ENCODE data around the gene WDR45B.
A peak's percentile ranks its signal among the peaks of the same experiment; 100 is the strongest.

Gene WDR45B

DNA sequence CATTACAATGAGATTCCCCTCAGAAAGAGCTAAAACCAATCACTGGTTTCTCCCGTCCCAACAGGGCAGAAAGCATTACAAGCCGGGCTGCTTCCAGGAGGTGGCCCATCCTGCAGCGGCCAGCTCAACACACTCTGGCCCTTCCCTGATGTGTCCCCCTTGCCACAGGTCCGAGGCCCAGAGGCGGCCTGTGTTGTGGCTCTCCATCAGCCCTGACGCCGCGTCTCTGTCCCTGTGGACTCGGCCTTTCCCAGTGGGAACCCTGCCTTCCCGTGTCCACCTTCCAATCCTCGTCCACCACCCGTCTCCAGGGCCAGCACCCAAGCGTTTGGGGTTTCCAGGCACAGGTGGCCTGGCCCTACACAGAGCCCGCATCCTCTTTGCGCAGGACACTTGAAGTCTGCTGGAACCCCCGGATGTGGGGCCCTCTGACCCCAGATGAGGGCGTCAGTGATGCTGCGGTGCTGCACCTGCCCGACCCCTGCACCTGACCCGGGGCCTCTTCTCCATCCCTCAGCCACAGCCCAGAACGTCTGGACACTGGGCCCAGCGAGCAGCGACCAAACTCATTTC, 29.2 kb upstream of the WDR45B start:
- DNase-seq (ENCODE audit: low read depth) = no peak

DNA sequence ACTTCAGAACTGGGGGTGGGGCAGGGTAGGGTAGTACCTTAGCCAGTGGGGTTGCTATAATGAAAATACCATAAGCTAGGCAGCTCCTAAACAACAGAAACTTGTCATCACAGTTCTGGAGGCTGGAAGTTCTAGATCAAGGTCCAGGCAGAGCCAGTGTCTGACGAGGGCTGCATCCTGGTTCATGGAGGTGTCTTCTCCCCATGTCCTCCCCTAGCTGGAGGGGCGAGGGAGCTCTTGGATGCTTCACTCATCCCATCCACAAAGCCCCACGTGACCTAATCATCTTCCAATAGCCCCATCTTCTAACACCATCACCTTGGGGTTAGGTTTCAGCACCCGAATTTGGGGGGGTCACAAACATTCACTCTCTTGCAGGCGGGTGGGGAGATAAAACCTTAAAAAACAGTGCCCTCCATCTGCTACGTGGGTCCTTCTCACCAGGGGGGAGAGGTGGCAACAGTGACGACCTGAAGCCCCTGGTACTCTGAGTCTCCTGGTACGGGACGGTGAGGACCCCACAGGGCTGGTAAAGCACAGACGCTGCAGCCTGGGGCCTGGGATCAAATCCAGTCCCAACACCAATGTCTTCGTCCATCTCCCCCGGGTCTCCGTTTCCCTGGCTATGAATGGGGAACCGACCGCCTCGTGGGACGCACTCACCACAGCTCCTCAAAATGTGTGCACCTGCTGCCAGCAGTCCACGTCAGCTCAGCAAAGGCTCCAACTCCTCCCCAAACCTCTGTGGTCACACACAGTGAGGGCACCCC, 27.4 kb upstream of the WDR45B start:
- DNase-seq (ENCODE audit: low read depth) = no peak

DNA sequence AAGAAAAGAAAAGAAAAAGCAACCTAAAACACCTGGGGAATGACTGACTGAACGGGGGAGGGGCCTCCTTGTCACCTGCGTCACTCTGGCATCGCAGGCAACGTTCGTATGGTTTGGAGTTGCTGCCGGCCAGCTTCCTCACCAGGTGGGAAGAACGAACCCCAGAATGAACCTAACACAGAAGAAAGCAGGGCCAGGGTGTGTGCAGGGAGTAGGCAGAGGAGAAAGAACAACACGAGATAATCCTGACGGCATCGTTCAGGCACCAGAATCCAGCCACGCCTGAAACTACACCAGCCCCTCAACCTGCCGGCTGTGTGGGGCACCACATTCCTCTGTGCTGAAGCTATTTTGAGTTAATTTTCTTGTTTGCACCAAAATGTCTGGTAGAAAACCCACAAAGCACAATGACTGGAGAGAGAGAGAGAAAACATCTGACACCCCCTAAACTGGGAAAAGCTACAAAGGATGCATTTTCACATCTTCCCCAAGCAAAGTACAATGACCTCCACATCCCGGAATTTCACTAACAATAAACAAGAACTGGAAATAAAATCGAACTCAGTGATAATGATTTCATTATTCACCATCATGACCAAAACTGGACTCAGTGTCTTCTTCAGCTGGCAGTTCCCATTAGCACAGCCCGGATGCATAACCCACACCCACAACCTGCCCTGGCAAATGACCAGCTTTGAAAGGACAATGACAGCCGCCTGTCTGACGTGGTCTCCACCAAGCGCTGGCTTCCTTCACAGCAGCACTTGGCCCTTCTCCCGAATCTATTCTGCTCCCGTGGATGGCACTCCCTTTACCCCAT, 26.6 kb upstream of the WDR45B start:
- no peak for DNase-seq (ENCODE audit: low read depth)

GRCh38 chr17:82670661-82671450, 22.6 kb upstream of the WDR45B start:
- no peak for DNase-seq (ENCODE audit: low read depth)

- DNase-seq (ENCODE audit: low read depth) = peak; percentile 56
Measured at GRCh38 chr17:82668631-82669099, 20.4 kb upstream of the WDR45B start.

DNA sequence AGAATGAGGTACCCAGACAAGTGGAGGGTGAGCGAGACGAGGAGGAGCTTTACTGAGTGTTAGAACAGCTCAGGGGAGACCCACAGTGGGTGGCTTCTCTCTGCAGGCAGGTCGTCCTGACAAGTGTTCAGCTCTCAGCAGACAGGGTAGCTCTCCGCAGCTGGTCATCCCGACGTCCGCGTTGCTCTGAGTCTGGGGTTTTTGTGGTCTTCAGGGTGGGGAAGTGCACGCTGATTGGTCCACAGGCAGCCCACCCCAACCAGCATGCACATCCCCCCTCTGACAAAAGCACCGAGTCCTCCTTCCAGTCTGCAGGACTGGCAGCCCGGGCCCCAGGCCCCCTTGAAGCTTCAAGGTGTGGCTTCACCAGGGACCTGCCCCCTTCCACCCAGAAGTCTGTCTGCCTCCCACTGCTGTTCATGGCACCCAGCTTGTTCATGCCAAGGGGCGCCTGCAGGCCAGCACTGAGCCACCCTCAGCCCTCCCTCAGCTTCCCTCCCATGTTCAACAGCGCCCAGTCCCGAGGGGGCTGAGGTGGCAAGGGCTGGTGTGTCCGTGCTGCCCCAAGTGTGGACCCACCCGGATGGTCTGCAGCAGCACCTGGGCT, 19.9 kb upstream of the WDR45B start:
- DNase-seq (ENCODE audit: low read depth) = no peak

- no peak for DNase-seq (ENCODE audit: low read depth)
Measured at GRCh38 chr17:82667668-82668000, 19.4 kb upstream of the WDR45B start.

DNA sequence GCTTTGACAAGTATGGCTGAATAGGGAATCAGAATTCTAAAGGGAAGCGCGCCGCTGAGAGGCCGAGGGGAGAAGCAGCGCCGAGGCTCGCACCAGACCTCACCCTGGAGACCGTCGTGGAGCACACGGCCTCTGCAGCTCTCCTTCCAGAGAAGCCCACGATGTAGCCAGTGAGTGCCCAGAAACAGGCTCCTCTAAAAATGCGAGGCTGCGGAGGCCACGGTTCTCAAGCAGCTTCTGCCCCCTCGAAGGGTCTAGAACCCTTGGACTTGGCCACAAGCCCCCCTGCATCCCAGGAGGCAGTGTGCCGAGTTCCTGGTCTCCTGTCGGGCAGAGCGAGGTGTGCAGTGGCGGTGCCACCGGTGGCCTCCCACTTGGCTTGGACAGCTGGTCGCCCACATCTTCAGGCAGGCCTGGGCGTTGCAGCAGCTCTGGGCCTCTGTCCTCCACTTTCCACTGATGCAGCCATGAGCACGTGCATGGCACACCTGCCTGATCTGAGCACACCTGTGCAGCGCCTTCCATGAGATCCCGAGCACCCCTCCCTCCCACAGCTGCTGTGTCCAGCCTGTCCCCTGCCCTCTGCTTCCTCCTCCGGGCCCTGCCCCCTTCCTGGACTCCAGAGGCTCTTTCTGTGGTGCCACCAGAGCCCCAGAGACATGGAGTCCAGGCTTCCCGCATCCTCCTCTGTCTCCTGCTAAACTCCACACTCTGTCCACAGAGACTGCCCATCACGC, 18.9 kb upstream of the WDR45B start:
- no peak for DNase-seq (ENCODE audit: low read depth)

GRCh38 chr17:82665891-82666290, 17.6 kb upstream of the WDR45B start:
- no peak for DNase-seq (ENCODE audit: low read depth)

- no peak for DNase-seq (ENCODE audit: low read depth)
Measured at GRCh38 chr17:82665217-82665616, 17.0 kb upstream of the WDR45B start.

GRCh38 chr17:82664701-82665182, 16.5 kb upstream of the WDR45B start:
- no peak for DNase-seq (ENCODE audit: low read depth)

GRCh38 chr17:82664276-82664575, 16.0 kb upstream of the WDR45B start:
- DNase-seq (ENCODE audit: low read depth) = no peak

- no peak for DNase-seq (ENCODE audit: low read depth)
Measured at GRCh38 chr17:82663381-82664275, 15.4 kb upstream of the WDR45B start.

- DNase-seq (ENCODE audit: low read depth) = no peak
Measured at GRCh38 chr17:82662711-82663261, 14.5 kb upstream of the WDR45B start.

DNA sequence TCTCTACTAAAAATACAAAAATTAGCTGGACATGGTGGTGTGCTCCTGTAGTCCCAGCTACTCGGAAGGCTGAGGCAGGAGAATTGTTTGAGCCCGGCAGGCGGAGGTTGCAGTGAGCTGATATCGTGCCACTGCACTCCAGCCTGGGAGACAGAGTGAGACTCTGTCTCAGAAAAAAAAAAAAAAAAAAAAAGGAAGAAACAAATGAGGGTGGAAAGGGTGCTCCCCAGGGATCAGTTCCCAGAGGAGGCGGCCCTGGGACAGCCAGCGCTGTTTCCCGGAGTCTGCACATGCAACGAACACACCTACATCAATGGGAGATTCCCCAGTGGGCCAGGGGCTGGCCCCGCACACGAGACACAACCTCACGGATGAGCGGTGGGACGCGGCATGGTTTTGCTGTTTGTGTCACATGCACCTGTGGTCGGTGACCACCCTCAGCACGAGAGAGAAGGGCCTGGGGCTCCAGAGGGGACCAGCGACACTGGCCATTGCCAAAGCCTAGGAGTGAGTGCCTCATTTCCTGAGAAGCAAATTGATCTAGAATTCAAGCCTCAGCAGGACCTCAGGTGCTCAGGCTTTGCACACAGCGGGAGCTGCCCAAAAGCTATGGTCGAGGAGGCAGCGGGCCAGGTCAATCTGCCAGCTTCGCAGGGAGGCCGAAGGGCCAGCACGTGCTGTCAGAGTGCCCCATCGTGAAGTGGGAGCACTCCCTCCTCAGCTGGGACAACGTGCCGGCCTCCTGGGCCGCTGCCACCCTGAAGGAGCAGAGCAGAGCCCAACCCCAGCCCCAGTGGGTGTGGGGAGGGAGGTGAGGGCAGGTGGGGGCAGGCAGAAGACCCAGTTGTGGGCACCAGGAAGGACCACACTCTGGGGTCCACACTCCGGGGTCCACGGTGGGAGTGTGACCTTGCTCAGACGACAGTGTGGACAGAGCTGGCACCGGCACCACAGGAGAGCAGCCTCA, 13.8 kb upstream of the WDR45B start:
- no peak for DNase-seq (ENCODE audit: low read depth)

DNA sequence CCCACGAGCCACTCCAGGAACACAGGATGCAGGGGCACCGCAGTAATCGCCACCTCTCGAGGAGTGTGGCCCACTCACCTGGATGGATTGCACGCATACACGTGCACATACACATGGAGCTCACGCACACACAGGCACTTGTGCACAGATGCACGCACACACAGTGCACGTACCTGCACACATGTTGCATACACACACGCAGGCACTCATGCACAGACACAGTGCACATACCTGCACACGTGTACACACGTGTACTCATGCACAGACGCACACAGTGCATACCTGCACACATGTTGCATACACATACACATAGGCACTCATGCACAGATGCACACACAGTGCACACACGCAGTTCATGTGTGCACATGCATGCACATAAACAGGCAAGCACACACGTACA, 11.6 kb upstream of the WDR45B start:
- no peak for DNase-seq (ENCODE audit: low read depth)

DNA sequence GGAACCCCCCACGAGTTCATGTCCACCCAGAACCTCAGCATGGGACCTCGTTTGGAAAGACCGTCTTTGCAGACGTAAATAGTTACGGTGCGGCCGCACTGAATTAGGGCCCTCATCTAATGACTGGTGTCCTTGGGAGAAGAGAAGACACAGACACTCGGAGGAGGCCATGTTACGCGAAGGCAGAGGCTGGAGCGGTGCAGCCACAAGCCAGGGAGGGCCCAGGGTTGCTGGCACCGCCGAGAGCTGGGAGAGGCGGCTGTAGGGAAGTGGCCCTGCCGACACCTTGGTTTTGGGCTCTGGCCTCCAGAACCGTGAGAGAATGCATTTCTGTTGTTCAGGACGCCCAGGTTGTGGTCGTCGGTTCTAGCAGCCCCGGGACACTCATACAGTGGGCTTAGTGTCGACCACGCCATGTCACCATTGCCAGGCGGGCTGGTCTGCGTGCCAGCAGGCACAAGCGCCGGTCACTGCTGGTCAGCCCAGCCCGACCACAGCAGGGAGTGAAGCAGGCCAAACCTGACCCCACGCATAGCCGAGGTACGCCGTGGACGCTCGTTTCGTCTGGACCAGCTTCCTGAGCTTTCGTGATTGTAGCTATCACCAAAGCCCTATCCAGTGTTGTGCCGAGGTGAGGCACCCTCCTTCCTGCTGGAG, 10.7 kb upstream of the WDR45B start:
- DNase-seq (ENCODE audit: low read depth) = no peak

GRCh38 chr17:82658331-82658730, 10.1 kb upstream of the WDR45B start:
- DNase-seq (ENCODE audit: low read depth) = no peak

All from CMK (cell line).